Activated T-cell treated with anti-CD3 and anti-CD28 coated beads, Interleukin-2, amount 50 U/mL, for 1 hour (primary cell): Measurements from ENCODE around the gene ATP5ME.
"Not testable (repeated sequence)": the region's sequence is repeated elsewhere in the genome, so short reads cannot be mapped to it uniquely, and the experiment has no call there.

Source experiments
- DNase-seq: peaks from one replicate; pipeline ENCODE4 v3.0.0-alpha.2; 2020

Gene ATP5ME

DNA sequence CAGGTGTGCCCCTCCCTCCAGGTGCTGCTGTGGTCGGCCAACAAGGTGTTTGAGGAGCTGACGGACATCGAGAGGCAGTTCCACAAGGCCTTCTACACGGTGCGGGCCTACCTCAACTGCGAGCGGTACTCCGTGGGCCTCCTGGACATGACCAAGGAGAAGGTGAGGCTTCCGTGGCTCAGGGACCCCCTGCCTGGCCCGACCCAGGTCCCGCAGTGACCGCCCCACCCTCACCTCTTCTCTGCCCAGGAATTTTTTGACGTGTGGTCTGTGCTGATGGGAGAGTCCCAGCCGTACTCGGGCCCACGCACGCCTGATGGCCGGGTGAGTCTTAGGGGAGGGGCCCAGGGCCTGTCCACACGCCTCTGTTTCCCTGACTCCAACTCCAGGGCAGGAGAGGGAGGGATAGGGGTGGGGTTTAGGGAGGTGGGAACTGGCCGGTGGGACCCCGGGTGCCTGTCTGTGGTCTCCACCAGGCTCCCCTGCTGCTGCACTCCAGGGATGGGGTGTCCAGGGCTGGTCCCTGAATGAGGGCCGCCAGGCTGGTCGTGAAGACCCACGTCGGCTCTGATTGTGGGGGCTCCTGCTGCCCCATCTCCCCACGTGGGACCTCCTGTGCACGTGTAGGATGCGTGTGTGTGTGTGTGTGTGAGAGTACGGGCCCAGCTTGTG is 20.1 kb downstream of the ATP5ME start:
- no peak for DNase-seq

DNA sequence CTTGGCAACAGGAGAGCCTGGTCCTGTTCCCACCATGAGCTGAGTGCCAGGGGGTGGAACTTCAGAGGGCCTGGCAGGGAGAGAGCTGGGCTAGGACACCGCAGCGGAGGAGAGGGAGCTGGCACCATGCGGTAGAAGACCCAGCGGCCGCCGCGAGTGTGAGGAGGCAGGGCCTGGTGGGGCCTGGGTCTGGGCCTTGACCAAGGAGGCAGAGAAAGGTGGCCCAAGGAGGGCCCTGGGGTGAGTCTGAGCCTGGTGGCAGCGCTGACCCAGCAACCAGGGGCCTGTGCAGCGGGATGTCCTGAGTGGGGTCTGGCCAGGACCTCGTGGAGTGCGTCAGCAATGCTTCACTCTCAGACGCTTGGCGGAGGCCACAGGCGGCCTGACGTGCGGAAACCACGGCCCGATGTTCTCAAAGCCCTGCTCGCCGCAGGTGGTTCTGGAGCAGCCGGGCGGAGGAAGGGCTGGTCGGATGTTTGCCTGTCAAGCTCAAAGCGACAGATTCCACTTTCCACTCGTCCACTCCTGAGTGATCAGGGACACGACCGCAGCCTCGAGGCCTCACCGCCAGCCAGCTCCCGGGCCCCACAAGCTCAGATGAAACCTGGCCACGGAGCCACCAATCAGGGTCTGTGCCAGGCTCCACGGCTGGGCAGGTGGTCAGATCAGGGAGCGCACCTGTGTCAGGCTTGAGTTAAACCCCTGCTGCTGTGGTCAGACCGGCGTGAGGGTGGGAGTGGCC is 20.8 kb downstream of the ATP5ME start:
- DNase-seq: no peak

DNA sequence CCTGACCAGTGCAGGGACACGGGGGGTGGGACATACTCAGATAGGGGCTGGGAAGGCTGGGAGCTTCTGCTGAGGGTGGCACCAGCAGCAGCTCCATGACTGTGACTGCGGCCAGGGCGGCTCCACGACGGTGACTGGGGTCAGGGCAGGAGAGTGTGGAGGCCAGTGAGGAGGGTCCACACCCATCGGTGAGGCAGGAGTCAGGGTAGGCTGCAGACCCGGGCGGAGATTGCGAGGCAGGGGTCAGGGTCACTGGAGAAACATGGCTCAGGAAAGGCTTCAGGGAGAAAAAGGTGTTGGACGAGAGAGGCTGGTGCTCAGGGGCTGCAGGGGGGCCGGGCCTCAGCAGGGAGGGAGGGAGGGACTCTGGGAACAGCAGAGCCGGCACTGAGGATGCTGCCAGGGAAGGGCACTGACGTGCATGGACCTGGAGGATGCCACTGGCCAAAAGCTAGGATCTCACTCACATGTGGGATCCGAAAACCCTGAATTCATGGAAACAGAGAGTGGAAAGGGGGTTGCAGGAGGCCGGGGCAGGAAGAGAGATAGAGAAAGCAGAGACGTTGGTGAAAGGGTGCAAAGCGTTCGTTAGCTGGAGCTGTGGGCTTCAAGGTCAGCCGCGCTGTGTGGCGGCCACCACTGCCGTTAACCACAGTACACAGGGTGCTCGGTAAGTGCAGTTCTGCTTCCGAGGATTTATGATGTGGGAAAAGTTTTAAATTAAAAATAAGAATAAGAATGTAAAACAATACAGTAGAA is 22.0 kb downstream of the ATP5ME start:
- DNase-seq: no peak

DNA sequence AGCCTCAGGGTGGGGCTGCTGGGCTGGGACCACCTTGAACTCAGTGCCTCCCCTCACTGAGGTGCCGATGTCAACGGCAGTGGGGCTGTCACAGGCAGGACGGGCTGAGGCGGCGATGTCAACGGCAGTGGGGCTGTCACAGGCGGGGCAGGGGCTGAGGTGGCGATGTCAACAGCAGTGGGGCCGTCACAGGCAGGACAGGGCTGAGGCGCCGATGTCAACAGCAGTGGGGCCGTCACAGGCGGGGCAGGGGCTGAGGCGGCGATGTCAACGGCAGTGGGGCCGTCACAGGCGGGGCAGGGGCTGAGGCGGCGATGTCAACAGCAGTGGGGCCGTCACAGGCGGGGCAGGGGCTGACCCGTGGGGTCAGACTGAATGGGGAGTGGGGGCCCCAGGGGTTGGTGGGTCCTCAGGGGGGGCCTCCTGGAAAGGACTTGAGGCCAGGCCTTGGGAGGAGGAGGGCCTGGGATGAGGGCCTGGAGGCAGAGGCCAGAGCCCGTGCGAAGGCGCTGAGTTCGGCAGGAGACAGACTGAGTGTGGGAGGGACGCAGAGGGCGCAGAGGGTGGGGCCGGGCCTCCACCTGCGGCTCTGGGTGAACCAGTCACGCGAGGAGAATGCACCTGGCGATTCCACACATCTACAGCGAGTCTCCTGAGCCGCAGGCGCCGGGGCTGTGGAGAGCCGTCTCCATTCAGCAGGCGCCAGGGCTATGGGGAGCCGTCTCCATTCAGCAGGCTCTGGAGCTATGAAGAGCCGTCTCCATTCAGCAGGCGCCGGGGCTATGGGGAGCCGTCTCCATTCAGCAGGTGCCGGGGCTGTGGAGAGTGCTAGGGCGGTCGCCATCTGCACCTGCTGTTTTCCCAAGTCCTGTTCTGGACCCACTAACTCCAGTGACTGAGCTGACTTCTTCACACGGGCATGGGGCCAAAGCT is 22.9 kb downstream of the ATP5ME start:
- DNase-seq: no peak

DNA sequence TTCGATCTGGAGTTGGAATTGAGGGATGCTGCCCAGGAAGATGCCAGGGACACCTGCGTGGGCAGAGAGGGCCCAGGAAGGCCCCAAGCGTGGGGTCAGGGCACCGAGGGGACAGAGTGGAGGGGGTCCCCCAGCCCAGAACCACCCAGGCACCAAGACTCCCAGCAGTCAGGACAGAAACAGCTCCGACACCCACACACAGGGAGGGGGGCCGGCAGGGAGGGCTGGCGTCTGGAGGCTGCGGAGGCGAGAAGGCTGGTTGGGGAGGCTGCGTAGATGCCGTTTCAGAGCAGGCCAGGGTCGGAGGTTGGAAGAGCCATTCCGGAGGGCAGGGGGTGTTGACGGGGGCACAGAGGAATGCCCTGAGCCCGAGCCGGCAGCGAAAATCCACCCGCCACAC is 23.6 kb downstream of the ATP5ME start:
- no peak for DNase-seq

DNA sequence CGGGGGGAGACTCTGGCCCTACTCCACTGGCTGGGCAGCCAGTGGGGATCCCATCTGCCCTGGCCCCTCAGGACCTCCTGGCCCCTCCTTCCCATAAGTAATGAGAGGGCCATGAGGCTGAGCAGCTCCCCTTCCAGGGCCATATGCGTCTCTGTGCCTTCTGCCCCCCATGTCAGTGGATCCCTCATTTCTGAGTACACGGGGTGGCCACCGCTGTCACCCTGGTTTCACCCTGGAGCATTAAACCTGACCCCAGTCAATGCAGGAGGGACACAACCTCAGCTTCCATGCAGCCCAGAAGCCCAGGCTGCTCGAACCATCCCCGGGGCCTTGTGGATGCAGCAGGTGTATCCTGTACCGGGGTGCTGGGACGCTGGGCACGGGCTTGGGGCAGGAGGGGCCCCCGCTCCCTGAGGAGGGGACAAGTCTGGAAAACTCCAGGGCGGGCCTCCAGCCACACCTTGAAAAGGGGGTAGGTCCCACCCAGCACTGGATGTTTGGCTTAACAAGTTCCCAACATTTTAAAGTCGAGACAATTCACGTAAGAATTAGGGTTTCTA is 24.2 kb downstream of the ATP5ME start:
- DNase-seq: no peak

DNA sequence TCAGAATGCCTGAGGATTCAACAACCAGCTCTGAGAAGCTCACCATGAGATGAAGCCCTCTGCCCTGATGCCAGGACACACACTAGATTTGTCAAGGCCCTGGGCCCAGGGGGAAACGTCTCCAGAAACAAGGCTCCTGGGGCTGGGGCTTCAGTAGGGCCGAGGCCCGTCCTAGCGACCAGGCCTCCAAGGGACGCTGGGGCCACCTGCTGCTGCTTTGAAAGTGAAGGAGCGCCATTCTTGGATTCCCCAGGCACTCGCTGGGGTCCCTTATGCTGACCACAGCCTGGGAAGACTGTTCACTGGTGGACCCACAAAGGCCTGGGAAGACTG is 24.8 kb downstream of the ATP5ME start:
- DNase-seq: no peak

DNA sequence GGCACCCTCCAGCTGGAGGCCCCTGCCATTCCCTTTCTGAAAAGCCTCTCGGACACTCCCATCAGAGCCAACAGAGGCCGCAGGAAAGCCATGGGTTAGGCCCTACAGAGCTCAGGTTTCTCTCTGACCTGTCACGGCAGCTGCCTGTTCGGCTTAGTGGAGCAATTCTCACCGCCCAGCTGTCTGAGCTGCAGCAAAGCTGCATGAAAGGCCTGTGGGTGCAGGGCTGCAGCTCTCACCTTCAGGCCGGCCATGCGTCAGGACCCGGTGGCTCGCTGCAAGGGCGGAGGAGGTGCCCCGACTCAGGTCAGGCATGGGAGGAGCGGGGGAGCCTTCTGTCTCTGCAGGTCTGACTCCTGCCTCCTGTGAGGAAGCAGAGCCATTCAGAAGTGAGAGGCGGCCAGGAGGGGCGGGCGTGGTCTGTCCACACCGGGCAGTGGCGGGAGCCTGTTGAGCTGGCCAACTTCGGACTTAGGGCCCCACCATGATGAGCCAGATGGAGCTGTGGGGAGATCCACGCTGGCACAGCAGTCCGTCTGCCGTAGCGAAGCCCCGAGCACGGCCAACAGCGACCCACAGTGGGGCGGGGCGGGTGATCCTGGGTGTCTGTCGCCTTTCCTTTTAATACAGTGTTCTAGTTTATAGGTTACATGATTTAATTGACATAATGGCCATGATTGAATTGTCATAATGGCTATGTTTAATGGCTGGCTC is 25.3 kb downstream of the ATP5ME start:
- DNase-seq: no peak

DNA sequence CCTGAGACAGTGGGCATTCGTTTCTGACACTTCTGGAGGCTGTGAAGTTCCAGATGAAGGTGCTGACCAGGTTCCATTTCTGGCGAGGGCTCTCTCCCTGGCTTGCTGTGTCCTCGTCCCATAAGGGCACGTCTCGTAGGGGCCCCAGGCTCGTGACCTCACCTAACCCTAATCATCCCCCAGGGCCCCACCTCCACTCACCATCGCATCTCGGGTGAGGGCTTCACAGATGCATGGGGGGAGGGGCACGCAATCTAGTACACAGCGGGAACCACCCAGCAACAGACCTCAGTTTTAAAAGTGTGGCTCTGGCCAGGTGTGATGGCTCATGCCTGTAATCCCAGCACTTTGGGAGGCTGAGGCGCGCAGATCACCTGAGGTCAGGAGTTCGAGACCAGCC is 26.6 kb downstream of the ATP5ME start:
- DNase-seq: no peak

DNA sequence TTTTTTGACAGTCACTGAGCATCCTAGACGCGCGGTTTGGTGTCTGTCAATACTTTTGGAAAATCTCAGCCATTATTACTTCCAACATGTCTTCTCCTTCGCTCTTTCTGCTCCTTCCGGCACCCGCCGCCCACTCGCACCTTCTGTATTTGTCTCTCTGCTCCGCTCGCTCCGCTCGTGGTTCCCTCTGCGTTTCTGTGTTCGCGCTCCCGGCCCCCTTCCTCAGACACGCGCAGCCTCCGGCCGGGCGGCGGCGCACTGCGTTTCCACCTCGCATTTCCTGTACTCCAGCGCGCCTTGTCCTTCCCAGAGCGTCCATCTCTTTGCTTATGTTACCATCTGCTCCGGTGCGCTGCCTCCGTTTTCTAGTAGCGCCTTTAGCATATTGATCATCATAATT is 27.6 kb downstream of the ATP5ME start:
- DNase-seq: peak; percentile 39

DNA sequence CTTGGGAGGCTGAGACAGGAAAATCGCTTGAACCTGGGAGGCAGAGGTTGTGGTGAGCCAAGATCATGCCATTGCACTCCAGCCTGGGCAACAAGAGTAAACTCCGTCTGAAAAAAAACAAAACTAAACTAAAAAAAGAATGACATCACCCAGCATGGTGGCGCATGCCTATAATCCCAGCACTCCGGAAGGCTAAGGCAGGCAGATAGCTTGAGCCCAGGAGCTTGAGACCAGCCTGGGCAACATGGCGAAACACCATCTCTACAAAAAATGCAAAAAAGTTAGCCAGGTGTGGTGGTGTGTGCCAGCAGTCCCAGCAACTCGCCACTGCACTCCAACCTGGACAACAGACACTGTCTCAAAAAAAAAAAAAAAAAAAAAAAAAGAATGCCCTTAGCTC is 31.7 kb downstream of the ATP5ME start:
- not testable (repeated sequence) for DNase-seq

DNA sequence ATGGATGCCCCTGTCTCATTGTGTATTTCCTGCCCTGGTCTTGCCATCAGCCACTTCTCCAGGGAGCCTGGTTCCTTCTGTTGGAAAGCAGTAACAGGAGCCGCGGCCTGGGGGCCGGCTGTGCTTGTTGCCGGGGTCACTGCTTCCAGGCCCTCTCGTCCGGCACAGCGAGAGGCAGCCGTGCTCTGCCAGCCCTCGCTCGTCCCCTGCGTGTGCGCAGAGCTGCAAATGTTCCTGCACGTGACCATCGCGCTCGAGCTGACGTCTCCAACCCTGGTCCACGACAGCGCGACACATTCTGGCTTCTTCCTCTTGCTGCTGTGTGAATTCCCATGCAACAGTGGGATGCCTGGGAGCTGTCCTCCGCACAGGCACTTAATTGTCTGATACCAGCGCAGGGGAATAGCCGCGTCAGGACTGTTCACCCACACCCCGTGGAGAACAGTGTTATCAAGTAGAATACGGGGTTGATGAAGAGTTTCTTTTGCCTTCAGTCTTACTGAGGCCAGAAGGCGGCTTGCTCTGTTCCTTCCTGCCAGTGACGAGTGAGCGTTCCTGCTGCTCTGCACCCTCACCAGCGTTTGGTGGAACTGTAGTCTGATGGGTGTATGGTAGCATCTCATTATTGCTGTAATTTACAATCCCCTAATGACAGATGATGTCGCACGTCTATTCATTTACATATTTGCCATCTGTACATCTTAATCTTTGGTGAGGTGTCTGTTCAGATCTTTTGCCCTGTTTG is 36.4 kb downstream of the ATP5ME start:
- no peak for DNase-seq

DNA sequence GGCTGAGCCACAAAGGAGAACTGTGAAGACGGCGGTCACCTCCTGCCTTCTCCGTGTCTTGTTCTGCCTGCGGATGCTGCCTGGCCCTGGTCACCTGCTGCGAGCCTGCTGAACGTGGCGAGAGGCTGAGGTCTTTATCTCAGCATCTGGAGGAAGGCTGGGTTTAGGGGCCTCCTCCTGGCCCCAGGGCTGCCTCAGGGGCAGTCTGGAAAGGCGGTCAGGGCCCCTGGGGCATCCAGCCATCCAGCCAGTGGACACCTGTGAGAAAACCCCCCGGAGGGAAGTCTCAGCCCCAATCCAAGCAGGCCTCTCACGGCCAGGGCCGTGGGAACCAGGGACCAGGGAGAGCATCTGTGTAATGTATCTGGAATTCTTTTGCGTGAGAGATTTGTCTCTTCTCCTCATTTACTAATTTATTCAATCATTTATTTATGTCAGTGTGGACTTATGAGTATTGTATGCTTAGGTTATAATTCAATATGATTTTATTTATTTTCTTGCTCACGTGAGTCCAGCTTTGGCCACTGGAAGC is 37.4 kb downstream of the ATP5ME start:
- DNase-seq: no peak

DNA sequence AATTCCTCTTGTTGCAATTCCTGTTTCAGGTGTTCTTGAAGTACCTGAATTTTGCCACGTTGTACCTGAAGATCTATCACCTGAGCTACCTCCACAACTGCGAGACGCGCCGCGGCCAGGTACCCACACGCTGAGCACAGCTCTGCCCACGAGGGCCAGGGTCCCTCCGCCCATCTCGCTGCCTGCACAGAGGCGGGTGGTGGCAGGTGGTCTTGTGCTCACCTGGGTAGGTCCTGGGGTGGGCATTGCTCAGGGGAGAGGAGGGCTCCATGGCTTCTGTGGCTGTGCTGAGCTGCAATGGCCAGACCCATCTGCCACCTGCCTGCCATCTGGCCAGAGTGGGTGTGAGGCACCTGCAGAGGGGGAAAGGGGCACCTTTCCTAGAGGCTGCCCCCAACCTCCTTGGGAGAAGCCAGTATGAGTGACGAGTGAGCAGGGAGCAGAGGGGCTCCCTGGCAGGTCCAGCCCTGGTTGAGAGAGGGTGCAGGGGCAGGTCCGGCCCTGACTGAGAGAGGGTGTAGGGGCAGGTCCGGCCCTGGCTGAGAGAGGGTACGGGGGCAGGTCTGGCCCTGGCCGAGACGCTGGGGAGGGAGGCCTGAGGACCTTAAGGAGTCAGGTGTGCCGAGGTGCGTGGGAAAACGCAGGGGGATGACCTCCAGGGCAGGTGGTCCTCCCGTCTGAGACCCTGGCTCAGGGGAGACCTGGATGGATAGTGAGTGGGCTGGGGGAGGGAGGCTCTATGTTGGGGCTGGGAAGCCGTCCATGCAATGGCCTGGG is 38.0 kb downstream of the ATP5ME start:
- no peak for DNase-seq

DNA sequence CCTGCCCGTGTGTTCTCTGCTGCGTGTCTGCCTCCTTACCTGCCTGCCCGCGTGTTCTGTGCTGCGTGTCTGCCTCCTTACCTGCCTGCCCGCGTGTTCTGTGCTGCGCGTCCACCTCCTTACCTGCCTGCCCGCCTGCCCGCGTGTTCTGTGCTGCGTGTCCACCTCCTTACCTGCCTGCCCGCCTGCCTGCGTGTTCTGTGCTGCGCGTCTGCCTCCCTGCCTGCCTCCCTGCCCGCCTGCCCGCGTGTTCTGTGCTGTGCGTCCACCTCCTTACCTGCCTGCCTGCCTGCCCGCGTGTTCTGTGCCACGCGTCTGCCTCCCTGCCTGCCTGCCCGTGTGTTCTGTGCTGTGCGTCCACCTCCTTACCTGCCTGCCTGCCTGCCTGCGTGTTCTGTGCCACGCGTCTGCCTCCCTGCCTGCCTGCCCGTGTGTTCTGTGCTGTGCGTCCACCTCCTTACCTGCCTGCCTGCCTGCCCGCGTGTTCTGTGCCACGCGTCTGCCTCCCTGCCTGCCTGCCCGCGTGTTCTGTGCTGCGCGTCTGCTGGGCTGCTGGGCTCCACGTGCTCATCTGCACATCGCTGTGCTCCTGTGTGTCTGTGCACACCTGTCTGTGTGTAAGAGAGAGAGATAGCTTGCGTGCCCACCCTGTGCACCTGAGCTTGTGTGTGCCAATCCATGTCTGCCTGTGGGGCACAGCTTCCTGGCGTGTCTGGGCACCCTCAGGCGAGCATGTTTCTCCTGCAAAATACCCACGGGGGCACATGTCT is 38.8 kb downstream of the ATP5ME start:
- not testable (repeated sequence) for DNase-seq

DNA sequence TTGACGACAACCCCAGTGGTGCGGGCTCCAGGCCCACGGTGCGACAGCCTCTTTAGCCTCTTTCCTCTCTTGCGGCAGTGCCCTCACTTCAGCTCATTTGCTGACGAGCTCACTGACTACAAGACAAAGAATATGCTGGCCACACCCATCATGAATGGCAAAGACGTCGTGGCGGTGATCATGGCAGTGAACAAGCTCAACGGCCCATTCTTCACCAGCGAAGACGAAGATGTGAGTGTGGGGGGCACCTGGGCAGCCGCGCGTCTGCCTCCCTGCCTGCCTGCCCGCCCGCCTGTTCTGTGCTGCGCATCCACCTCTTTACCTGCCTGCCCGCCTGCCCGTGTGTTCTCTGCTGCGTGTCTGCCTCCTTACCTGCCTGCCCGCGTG is 39.5 kb downstream of the ATP5ME start:
- DNase-seq: no peak

DNA sequence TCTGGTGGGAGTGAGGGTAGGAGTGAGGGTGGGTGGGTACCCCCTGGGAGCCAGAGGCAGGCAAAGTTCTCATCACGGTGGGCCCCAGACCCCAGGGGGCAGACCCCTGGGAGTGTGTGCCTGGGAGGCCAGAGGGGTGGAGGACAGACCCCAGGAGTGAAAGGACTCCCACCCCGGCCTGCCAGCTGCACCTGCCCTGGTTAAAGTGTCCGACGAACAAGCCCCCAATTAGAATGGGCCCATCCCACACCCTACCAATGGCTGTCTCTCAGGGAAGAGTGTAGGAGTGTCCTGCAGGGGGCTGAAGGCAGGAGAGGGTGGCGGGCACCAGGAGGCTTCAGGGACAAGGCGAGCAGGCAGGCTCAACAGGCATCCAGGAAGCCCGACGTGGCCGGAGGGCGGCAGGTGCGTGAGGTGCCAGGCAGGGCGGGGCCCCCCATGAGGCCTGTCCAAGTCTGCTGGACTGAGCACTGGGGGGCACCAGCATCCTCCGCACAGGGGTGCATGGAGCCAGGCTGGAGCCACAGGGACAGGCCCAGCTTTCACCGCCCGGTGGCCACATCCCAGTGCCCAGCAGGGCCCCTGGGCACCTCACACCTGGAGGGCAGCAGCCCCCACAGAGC is 40.0 kb downstream of the ATP5ME start:
- no peak for DNase-seq

DNA sequence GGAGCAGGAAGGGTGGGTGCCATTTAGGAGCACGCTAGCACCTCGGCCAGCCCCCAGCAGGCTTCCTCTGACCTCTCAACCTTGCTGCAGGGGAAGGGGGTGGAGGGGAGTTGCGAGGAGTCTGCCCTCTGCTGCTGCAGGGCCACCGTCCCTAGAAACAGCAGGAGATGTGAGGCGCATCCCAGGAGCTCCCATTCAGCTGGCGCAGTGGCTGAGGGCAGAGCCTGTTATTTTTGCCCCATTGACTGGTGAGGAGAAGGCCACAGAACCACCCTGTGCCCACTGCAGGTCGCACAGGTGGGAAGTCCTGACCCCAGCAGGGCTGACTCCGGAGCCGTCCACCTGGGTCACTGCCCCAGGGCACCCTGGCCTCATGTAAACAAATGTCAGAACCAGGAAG is 40.7 kb downstream of the ATP5ME start:
- no peak for DNase-seq

DNA sequence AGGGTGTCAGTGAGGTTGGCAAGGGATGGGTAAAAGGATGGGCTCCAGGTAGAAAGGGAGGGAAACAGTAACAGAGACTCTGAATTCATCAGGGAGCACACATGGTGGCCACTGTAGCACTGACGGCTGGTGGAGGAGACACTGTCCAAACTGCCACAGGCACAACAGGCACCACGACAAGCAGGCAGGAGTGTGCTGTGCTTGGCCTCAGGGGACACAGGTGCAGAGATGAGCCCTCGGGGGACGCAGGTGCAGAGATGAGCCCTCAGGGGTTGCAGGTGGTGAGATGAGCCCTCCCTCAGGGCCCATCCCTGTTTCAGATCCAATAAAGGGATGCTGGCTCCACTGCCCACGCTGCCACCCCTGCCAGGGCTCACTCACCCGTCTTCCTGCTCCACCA is 41.1 kb downstream of the ATP5ME start:
- DNase-seq: no peak
